Measurements from ENCODE around the gene SIGLEC15.

SIGLEC15 gene

DNA sequence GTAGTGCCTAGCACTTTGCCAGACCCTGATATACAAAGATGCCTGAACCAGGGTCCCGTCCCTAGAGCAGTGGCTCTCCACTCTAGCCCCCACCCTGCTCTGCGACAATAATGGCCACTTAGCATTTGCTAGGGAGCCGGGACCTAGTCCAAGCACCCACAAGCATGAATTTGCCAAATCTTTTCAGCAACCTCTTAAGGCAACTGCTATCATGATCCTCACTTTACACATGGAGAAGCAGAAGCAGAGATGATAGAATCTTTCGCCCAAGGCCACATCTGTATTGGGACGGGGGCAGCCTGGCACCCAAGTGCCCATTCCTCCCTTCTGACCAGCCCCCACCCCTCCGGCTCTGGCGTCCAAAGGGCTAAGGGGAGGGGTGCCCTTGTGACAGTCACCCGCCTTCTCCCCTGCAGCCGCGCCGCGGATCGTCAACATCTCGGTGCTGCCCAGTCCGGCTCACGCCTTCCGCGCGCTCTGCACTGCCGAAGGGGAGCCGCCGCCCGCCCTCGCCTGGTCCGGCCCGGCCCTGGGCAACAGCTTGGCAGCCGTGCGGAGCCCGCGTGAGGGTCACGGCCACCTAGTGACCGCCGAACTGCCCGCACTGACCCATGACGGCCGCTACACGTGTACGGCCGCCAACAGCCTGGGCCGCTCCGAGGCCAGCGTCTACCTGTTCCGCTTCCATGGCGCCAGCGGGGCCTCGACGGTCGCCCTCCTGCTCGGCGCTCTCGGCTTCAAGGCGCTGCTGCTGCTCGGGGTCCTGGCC is 13.0 kb downstream of the SIGLEC15 start:
- in situ Hi-C loops (cut with MboI; ENCODE audit: low pct_unique_long_range_greater_than_20kb, low sequenced_read_pairs, unreplicated experiment), result no loop called here

DNA sequence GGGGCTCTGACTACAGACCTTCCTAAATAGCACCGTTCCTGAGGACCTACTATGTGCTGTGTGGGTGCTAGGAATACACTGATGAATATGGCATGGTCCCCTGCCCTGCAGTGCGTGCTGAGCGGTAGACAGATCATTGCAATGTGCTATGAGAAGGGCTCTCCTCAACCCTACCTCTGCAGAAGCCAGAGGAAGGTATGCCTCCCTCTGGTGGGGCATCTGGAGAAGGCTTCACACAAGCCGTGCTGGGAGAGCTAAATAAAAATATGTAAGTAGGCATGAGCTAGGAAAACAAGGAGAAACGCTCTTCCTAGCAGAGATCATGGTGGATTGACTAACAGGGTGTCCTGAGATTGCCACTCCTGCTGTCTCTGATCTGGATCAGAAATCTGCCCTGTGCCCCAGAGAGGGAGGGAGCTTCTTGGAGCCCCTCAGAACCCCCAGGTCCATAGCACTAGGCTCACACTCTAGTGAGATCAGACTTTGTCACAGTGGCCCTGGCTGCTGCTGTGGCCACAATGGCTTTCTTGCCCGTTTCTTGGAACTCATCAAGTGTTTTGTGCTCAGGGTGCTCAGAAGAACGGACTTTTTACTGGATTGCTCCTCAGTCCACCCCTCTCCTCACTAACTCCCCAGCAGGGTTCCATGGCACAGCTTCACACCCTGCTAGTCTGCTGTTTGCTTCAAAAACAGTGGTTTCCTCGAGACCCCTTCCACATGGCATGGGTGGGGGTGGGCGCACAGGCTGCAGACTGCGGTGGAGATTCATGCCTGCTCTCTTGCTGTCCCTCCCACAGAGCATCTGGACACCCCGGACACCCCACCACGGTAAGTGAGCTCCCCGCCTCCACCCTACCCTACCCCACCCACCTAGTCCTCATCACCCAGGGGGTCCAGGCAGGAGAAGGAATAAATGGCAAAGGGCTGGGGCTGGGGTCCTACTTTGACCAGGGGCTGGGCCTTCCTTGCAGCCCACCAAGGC is 14.2 kb downstream of the SIGLEC15 start:
- DNase-seq (ENCODE audit: low spot score), result no peak
- in situ Hi-C loops (cut with MboI; ENCODE audit: low pct_unique_long_range_greater_than_20kb, low sequenced_read_pairs, unreplicated experiment), result no loop called here
- TF ChIP-seq, protein P1, sequence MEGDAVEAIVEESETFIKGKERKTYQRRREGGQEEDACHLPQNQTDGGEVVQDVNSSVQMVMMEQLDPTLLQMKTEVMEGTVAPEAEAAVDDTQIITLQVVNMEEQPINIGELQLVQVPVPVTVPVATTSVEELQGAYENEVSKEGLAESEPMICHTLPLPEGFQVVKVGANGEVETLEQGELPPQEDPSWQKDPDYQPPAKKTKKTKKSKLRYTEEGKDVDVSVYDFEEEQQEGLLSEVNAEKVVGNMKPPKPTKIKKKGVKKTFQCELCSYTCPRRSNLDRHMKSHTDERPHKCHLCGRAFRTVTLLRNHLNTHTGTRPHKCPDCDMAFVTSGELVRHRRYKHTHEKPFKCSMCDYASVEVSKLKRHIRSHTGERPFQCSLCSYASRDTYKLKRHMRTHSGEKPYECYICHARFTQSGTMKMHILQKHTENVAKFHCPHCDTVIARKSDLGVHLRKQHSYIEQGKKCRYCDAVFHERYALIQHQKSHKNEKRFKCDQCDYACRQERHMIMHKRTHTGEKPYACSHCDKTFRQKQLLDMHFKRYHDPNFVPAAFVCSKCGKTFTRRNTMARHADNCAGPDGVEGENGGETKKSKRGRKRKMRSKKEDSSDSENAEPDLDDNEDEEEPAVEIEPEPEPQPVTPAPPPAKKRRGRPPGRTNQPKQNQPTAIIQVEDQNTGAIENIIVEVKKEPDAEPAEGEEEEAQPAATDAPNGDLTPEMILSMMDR (IDR thresholded peaks at IDR 0.05; ENCODE audit: extremely low read depth, insufficient read depth, missing control alignments), result peak; percentile 31

More for the DNA sequence above, 13.0 kb downstream of the SIGLEC15 start:
- DNase-seq (ENCODE audit: low spot score), result no peak
- TF ChIP-seq, protein P1 (IDR thresholded peaks at IDR 0.05; ENCODE audit: extremely low read depth, insufficient read depth, missing control alignments), result no peak

DNA sequence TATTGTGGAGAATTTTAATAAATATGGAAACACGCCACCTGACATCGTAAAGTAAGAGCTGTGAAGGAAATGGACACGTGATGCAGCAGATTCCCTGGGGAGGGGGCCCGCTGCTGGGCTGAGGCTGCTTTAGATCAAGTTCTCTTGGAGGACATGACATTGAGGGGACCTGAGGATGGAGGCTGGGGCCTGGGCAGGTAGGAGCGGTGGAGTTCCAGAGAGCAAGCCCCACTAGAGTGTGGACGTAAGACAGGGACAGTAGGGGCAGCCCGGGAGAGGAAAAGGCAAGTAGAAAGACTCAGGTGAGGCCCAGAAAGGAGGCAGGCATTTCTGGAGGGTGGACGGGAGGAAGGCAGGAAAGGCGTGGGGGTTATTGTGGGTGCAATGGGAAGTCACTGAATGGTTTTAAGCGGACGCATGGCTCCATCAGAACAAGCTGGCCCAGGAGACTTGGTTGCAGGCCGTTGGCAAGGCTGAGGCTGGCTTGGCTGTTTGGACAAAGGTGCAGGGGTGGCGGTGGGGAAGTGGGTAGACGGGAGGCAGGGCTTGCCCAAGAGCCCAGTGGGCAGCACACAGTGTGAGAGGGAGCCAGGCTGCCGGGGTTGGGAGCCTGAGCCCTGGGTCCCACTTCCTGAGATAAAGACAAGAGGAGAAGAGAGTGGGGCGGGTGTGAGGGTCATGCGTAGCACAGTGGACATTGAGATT is 15.7 kb downstream of the SIGLEC15 start:
- TF ChIP-seq, protein P1 (IDR thresholded peaks at IDR 0.05; ENCODE audit: extremely low read depth, insufficient read depth, missing control alignments), result no peak
- DNase-seq (ENCODE audit: low spot score), result no peak
- in situ Hi-C loops (cut with MboI; ENCODE audit: low pct_unique_long_range_greater_than_20kb, low sequenced_read_pairs, unreplicated experiment), result no loop called here

DNA sequence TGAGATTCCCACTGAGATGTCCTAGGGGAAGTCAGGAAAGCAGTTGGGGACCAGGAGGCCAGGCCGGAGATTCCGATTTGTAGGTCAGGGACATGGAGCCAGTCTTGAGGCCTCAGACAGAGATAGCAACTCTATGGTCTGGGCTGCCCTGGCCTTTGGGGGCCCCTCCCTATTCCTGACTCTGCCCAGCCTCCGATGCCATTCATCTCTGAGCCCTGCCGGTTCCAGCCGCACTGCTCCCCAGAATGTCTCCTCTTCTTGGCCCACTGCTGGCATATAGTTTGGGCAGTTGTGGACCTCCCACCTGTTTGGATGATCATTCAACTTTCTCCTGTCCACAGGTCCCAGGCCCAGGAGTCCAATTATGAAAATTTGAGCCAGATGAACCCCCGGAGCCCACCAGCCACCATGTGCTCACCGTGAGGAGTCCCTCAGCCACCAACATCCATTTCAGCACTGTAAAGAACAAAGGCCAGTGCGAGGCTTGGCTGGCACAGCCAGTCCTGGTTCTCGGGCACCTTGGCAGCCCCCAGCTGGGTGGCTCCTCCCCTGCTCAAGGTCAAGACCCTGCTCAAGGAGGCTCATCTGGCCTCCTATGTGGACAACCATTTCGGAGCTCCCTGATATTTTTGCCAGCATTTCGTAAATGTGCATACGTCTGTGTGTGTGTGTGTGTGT is 16.4 kb downstream of the SIGLEC15 start:
- TF ChIP-seq, protein P1 (IDR thresholded peaks at IDR 0.05; ENCODE audit: extremely low read depth, insufficient read depth, missing control alignments), result no peak
- no peak for DNase-seq (ENCODE audit: low spot score)
- in situ Hi-C loops (cut with MboI; ENCODE audit: low pct_unique_long_range_greater_than_20kb, low sequenced_read_pairs, unreplicated experiment), result no loop called here

DNA sequence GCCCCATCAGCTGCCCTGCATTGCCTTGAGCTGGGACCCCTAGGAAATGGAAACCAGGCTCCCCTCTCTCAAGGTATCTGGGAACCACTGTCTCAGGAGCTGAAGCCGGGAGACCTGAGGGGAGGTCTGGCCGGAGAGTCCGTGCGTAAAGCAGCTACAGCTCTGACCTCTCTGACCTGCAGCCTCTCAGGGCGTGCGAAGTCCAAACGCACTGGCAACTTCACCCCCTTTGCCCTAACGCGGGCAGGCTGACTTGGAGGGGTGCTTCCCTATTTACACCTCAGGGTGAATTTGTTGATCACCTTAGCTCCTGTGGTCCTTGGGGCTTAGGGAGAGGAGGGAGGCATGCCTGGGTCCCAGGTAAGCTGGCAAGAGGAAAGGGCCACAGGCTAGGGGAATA is 17.5 kb downstream of the SIGLEC15 start:
- no peak for DNase-seq (ENCODE audit: low spot score)
- TF ChIP-seq, protein P1 (IDR thresholded peaks at IDR 0.05; ENCODE audit: extremely low read depth, insufficient read depth, missing control alignments), result no peak
- in situ Hi-C loops (cut with MboI; ENCODE audit: low pct_unique_long_range_greater_than_20kb, low sequenced_read_pairs, unreplicated experiment), result no loop called here
